Left lobe of liver (tissue), 2 donors: ENCODE results near the gene BCAS3. TPM values are rescaled to one million over a fixed set of nuclear protein-coding genes. Genes with fewer than 3 reads are reported as not detected.
A peak's percentile ranks its signal among the peaks of the same experiment; 100 is the strongest.

Experiments
- ATAC-seq: fragments of 200-7000 bp; cut with Tn5 transposase; one replicate; pipeline ENCODE4 v1.9.1; 2020; ENCODE audit warnings: mild to moderate bottlenecking, moderate library complexity
- DNase-seq: peaks from one replicate; pipeline ENCODE4 v3.0.0-alpha.2; 2020; ENCODE audit warnings: low spot score
- total RNA-seq: library from RNA; stranded (reverse); gene quantifications from one replicate; pipeline ENCODE4 v1.2.1, GENCODE V29; 2021
- donor health status: DM: no; HTN: no; CAD: no; lungs with moderate emphysema.
- donor health status: DM: no; HTN: yes; CAD: no.

The BCAS3 gene
- total RNA-seq, 1 donor from 2014 or later: 20.9 TPM

DNA sequence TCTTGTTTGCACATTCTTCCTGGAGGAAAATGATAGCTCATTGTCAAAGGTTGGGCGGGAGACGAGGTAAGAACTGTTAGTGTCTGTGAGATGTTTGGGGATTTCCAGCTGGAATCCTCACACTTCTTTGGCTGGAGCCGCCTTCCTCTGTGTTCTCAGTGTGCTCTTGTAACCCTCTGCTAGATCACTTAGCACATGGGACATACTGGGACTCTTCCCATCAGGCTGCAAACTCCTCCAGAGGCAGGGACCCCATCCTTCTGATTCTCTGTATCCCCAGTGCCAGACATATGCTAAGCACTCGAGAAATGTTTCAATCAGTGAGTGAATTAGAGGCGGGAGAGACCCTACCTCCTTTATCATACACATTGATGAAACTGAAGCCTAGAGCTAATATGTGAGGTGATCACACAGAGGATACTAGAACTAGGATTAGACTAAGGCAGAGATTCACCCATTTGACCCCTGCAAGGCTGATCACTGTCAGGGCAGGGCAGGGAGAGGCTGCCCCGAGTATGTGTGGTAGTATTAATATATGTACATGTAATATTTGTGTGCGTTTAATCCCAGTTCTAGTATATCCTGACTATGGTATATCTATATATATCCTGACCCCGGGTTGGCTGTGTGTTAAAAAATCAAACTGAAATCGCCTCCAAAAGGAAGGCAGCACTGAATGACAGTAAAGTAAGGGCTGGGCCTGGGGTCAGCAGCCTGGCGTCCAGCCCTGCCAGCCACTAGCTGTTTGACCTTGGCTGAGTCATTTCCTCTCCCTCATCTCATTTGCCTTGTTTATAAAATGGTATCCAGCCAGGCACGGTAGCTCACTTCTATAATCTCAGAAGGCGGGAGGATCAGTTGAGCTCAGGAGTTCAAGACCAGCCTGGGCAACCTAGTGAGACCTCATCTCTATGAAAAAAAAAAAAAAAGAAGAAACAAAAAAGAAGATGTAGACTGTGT is 646.5 kb downstream of the BCAS3 start:
- DNase-seq: no peak
- ATAC-seq: no peak

DNA sequence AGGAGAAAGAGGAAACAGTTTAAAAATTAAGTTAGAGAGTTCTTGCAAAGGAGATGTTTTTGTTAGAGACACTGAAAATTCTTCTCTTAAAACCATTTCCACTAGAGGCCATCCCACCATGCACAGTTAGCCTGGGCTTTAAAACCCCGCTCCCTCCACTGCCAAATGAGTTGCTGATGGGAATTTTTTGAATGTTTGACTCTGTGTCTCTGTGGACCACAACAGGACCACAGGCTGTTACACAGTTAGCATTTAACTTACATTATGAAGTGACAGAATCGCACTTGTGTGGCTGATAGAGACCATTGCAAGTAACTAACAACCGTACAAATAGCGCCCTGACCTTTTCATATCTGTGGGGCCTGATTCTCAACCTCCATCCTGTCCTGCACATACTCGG is 647.3 kb downstream of the BCAS3 start:
- ATAC-seq: no peak
- DNase-seq: no peak

DNA sequence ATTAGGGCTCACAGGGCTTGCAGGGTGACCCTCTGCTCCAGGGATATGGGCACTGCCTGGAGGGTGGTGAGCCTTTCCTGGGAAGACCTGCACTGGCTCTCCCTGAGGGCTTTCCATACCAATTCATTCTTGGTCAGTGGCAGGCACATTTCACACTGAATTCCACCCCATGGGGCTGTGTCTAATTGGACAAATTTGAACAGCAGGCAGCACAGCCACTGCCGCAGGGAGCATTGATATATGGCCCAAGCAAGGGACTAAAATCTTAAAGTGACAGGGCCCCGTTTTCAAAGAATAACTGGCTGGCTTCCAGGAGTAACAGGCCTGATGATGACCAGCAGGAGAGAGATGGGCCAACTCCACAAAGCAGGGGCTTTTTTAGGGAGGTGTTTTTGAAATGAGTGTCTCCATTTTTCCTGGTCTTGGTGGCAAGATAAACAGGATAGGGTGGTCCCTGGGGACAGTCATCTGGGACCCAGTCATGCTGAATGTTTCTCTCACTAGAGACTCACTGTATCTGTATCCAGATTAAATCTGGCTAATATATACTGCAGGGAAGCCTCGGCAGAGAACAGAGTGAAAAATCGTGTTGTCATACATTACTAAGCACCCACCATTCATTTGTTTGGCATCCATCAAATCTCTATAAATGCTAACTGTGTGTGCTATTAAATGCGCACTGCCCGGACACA is 647.9 kb downstream of the BCAS3 start:
- DNase-seq: no peak
- no peak for ATAC-seq

DNA sequence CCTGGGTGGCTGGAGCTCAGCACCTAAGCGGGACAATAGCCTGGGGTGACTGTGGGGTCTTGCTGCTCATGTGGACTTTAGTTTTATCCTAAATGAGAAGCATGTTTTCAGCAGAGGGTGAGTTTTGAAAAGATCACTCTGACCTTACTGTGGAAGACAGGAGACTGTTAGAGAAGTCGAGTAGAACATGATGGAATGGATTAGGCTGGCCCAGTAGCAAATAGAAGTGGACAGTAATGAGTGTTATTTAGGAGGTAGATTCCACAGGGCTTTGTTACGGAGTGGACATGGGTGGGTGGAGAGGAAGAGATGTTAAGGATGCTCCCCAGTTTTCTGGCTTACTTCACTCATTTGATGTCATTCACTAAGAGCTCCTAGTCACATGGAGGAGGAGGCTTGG is 648.7 kb downstream of the BCAS3 start:
- no peak for DNase-seq
- ATAC-seq: no peak

DNA sequence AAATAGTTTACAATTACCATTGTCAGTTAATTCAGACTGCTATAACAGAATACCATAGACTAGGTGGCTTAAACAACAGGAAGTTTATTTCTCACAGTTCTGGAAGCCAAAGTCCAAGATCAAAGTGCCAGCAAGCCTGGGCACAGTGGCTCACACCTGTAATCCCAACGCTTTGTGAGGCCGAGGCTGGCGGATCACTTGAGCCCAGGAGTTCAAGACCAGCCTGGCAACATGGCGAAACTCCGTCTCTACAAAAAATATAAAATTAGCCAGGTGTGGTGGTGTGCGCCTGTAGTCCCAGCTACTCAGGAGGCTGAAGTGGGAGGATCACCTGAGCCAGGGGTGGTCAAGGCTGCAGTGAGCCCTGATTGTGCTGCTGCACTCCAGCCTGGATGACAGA is 650.7 kb downstream of the BCAS3 start:
- no peak for DNase-seq
- ATAC-seq: no peak

DNA sequence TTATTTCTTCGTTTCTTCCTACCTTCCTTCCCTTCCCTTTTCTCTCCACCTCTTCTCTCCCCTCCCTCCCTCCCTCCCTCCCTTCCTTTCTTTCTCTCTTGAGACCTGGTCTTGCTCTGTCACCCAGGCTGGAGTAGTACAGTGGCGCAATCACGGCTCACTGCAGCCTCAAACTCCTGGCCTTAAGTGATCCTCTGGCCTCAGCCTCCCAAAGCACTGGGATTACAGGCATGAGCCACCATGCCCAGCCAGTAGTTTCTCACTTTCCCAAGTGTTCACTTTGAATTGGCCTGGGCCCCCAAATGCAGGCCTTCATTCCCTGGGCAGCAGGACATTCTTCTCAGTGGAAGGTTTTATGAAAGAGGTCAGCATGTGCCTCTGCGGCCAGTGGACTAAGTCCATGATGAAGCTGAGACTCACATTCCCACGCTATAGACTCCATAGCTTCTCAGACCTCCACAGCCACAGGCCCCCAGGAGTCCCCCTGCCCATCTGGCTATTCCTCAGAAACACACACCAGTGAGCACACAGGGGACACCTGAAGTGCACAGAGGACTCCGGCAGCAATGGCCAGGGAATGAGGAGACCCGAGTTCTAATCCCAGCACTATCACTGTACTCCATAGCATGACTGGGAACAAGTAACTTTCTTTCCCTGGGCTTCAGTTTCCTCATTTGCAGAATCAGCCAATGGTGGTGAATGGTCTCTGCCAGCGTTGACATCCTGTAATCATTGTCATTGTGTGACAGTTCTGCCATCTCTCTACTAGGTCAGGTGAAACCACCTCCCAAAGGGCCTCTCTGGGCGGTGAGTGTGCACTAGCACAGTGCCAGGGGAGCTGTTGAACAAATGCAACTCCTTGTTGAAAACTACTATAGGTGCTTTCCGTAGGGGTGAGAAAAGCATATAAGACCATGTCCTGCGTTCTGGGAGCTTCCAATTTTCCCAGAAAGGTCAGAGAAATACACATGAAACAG is 652.8 kb downstream of the BCAS3 start:
- DNase-seq (no peak), ATAC-seq (no peak)

DNA sequence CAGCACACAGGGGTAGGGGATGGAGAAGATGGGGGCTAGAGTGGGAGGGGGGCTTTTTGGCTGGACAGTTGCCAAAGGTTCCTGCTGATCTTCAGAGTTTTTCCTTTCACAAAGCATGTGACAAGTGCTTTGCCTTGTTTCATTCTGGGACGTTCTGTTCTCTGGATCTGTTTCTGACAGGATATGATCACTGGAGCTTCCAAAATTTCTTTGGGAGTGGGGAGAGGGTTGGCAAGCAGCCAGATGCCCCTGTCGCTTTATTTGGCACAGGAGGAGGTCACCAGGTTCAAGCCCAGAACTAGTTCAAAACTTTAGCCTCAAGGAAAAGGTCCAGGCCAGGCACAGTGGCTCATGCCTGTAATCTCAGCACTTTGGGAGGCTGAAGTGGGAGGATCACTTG is 653.5 kb downstream of the BCAS3 start:
- no peak for DNase-seq
- ATAC-seq: no peak

DNA sequence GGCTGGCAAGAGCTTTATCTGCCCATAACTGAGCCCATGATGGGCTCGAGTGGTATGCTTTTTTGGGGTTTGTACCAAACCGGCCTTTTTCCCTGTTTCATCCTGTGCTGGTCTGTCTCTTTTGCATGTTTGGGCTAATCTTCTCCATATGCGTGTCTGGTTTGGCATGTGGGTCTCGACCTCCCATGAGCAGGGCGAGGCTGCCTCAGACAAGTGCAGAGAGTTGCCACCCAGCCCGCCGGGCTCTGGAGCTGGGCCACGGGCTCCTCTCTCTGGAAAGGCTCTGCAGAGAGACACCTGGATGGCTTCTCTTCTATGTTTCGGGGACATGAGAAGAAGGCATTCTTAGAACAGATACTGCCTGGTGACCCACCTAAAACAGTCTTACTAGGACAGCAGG is 654.2 kb downstream of the BCAS3 start:
- ATAC-seq: no peak
- DNase-seq: no peak

DNA sequence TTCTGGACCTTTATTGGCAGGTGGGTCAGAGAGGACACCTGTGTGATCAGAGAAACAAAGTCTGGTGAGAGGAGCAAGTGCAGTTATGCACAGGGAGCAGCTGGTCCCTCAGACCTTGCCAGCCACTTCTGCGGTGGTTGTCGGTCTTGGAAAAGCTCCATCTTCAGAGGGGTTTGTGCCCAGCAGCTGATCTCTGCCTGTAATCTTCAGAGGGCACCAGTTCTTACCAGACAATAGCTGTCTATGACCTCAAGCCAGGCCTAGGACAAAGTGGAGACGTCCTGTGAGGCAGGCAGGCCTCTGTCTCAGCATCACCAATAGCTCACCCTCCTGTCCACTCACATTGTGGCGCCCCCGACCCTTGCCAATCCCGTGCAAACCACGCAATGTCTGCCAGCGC is 655.5 kb downstream of the BCAS3 start:
- DNase-seq: no peak
- no peak for ATAC-seq

DNA sequence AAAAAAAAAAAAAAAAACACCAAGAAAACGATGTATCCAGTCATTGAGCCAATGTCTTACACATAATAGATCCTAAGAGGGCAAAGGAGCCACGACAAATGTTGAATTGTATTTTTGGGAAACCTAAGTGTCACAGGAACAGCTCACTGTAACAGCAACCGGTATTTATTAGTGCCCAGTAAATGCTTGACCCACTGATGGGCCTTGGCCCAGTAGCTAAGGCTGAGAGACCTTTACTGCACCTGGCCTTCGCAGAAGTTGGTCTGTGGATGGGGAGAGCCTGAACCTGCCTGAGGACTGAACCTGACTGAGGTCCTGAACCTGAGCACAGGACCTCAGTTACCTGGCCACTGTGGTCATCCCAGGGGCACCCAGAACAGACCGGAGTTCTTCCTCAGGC is 657.0 kb downstream of the BCAS3 start:
- DNase-seq (no peak), ATAC-seq (no peak)

DNA sequence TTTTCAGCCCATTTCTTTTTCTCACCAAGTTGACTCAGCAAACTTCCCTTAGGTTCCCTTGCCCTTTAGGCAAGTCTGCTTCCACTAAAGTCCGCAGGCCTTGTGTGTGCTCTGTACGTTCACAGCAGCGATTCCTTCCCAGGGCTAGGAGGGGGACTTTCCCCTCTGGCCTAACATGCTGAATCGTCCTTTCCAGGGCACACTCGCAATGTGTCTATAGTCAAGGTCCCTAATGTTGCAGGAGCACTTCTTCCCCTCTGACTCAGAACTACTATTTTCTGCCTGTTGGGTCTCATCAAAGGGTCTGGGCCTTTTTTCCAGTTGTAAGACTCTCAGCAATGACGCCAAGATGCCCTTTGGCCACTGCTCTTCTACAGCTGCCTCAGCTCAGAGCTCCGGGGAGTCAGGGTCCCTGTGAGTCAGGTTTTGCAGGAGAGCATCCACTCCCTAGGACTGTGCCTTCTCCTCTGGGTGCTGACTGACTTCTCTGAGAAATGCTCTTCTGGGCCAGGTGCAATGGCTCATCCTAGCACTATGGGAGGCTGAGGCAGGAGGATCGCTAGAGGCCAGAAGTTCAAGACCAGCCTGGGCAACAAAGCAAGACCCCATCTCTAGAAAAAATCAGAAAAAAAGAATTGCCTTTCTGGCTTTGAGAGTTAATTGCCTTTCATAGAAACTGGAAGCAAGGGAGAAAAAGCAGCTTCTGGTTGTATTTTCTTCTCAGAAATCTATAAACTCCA is 657.6 kb downstream of the BCAS3 start:
- ATAC-seq: no peak
- DNase-seq: no peak

DNA sequence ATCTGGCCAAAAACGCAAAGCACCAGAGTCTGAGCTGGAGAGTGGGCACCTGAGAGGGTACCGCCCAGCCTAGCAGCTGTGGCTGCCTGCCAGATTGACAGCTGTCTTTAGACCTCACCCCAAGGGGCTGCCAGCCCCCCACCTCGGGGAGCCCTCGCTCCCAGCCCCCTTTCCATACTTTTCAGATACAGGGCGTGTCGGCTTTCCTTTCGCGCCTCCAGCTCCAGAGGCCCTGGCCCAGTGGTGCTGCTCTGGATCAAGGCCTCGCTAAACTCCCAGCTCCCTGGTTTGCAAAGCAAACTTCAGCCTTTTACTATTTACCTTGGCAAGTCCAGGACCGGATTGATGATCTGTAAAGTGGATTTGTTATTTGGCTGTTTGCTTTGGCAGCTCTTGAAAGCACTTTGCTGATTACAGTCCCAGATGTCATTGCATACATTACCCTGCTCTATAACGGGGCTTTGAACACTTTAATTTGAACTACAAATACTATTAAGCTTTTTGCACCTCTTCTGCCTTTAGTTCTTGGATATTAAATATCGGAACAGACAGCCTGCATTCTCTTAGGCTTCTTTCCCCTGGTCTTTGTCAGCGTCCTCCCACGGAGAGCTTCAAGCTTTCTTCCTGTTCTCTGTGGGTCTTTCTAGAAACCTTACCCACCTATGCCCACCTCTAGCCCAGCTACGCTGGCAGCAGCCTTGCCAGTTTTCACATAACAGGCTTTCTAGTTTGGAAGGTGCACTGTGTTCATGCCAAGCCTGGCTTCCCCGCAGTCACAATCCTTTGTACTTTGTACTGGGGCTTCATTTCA is 658.4 kb downstream of the BCAS3 start:
- peak; percentile 95 for ATAC-seq
- DNase-seq: peak; percentile 78

DNA sequence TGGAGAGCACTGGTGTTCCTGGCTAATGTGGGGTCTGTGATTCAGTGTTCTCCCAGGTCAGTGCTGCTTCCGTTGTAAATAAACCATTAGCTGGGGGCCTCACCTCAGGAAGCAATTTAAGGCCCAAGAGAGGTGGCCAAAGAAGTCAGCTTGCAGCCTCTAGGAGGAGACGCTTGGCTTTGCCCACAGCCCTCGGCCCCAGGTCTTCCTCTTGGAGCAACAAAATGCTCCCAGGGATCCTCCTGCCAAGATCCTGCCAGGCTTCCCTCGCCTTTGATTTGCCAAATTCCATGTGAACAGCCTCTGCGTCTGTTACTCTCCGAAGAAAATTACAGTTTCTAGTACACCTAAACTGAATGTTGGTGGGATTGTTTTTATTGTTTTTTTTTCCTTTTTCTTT is 659.6 kb downstream of the BCAS3 start:
- no peak for DNase-seq
- no peak for ATAC-seq

DNA sequence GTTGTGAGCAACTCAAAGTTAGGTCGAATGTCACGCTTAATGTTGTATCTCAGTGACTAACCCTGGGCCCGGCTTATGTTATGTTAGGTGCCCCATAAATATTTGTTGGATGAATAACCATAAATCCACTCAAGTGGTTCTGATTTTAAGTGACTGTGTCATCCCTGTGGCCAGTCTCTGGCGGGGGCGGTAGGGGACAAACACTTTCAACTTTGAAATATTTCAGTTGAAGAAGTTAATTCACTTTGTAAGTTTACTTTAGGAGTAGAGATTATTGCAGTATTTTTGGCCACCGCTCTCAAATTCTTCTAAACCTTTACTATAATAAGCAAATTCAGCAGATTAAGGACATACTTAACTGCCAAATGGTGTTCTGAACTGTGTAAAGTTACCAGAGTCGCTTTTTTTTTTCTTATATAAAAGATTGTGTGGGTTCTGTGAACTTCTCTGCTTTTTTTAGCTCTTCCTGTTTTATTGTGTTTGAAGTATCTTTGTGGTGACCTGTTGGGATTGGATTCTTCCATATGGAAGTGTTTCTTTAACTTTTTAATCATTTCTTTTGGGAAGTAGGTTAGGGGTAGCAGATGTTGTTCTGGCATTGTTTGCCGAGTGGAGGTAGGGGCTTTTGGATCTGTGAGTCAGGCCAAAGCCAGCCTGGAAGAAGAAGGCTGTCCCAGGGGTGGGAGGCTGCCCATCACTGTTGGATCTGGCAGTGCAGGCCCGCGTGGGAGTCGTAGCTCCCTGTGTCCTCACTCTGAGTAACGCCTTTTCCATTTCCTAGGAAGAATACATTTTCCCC is 660.5 kb downstream of the BCAS3 start:
- no peak for ATAC-seq
- no peak for DNase-seq

DNA sequence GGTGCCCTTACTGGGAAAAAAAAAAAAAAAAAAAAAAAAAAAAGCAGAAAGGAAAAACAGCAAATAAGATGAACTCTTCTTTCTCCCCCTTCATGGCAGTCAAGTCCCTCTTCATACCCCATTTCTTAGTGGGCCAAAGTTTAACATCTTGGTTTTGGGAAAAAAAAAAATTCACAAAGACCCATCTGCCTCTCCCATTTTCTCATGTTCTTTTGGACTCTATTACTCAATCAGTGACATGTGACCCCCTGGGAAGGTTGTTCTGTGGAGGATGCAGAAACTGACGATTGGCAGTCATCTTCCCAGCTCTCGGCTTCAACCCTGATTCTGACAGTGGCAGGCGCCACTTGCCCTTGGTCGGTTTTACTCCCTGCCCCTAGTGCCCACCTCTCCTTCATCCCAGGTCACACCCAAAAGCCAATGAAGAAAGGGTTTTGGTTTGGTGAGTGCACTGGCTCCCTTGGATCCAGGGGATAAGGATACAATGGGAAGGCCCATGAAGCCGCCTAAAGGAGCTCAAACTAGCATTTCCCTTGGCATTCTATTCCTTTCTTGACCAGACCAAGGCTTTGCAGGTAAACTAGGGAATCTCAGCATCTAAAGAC is 661.3 kb downstream of the BCAS3 start:
- DNase-seq (no peak), ATAC-seq (no peak)

DNA sequence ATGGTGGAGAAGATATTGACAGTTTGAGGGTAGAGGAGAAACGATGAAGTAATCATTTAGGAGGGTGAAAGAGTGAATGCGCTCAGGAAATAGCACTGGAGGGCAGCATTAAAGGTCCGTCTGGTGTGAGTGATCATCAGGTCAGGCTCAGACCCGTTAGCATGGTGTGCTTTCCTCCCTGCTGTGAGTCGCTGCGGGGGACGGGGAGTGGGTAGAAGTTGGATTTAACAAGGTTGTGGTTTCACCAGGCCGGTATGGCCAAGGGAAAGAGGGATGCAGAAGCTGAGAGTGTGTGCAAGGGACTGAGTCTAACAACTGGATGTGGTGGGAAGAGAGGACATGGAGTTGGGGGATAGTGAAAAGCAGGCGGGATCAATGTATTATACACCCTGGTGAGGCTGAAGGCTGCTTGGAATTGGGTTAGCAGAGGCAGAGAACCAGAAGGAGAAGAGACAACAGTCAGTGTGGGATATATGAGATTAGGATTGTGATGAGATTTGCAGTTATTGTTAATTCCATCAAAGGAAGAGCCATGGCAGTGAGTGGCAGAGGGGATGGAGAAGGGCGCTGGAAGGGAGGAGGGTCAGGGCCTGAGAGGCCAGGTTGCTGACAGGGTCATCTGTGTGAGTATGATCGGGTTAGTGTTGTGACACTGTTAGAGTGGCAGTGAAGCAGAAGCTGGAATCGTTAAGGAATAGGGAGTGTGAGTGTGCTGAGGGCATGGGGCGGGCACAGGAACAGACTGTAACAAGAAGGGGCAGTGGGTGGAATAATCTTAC is 663.0 kb downstream of the BCAS3 start:
- DNase-seq (no peak), ATAC-seq (no peak)

DNA sequence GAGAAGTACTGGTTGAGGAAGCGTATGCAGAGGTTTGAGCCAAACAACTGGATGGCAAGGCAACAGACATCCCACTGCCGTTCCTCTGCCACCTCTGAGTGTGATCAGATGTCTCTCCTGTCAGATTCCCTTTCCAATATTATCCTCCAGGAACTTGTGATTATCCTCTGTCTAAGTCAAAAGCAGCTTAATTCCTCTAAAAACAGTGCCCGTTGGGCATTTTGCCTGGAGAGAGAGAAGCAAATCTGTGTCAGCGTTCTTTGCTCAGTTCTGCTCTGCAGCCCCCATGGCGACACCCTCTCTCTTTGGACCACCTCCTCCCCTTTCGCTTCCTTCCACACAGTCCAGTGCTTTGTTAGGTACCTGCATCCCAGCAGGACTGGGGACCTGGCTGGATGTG is 665.9 kb downstream of the BCAS3 start:
- DNase-seq: no peak
- no peak for ATAC-seq

DNA sequence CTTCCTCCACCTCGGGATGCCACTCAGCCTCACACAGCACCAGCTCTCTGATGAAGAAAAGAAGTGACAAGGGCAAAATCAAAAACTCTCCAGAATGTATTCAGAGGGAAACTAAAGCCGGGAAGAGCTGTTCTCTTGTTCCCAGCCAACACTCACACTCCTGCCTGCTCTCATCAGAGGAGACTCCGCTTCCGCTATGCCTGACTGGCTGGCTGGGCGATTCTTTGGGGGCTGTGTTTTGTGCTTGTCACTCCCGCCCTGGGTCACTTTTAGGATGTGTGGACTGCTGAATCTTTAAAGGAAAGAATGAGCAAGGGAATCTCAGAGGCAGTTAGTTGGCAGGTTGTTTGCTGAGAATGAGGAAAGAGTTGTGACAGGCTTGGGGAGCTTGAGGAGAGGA is 667.4 kb downstream of the BCAS3 start:
- no peak for ATAC-seq
- DNase-seq: no peak
